Activated CD4-positive, alpha-beta T cell treated with anti-CD3 and anti-CD28 coated beads, Interleukin-10, Interleukin-2, amounts not matched to agents 100 ng/mL and 50 ng/mL, durations not matched to agents 16 hours and 8 hours (primary cell): ENCODE data around the gene ANKRD50.
A peak's percentile ranks its signal among the peaks of the same experiment; 100 is the strongest.

Experiments used
- DNase-seq: peaks from one replicate; pipeline ENCODE4 v3.0.0-alpha.2; 2020

Gene ANKRD50

GRCh38 chr4:124635331-124635730, 77.2 kb downstream of the ANKRD50 start:
- no peak for DNase-seq

DNA sequence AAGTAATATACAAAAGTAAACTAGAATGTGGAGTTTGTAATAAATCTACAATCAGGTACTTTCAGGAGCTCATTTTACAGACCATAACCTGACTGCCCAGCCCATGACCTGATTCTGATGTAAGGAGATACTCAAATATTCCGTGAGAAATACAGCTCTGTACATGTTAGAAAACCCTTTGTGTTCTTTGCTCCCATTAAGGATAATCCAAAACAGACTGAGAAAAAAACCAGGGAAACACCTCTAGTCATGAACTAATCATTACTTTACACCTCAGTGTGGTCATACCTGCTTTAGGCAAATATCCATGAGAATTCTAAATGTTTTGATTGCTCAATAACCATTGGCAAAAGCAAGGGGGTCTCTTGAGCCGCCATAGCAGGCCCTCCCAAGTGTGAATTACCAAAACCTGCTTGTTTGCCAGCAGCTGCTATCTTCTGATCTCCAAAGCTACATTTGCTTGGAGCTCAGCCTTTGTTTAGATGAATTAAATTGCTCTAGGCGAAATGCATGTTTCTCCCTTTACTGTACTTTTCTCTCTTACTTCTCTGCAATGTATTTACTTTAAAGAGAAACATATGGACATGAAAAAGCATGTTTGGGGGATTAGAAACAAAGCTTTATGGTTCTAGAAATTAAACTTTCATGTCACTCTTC, 79.1 kb downstream of the ANKRD50 start:
- DNase-seq, result no peak

- DNase-seq, result no peak
These were observed 80.1 kb downstream of the ANKRD50 start for GRCh38 chr4:124632439-124632838.

DNA sequence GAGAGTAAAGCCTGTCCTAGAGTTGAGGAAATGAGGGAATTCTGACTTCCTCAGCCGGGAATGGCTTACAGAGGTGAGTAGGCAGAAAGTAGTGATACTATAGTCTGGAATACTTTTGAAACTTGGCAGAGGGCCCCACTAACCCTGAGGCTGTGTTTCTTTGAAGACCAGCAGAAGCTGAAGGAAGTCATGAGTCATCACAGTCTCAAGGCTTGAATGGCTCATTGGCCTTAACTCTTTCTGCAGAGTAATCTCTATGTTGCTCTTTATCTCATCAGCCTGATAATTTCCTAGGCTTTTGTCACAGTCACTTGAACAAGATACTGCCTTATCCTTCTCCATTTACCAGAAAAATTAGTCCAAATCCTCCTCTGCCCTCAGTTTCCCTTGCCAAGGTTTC, 80.8 kb downstream of the ANKRD50 start:
- DNase-seq, result peak; percentile 31

- DNase-seq, result no peak
These were observed 82.9 kb downstream of the ANKRD50 start for GRCh38 chr4:124629681-124630080.
